GM12872 (cell line): ENCODE results near the gene UQCR11.
A peak's percentile ranks its signal among the peaks of the same experiment; 100 is the strongest.

Experiments
- TF ChIP-seq, protein P1 (sequence below): IDR thresholded peaks from 3 replicates; pipeline ENCODE4 v1.5.1; 2011; ENCODE audit warnings: low read depth, mild to moderate bottlenecking, low read length, moderate library complexity; ENCODE audit not compliant: insufficient read depth

UQCR11 gene

DNA sequence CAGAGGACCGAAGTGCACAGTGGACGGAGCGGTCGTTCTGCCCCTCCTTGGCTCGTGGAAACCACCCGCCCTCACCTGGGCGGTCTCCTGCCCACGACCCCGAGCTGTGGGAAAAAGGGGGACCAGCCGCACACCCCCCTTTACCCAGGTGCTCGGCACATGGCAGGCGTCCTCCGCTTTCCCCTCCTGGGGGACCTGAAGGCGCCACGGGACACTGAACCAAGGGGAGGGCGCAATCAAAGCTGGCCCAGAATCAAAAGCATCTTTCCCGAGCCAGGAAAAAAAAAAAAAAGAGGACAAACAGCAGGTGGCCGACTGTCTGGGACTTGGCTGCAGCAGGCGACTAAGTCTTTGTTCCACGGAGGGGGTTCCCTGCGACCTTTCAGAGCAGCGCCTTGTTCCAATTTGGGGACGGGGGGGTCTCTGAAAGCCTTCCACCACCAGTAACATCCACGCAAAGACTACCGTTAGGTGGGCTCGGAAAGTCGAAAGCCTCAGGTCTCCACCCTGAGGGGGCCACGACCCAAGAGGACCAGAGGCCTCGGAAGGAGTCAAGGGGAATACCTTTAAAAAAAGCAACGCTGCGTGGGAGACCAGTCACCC, 13.7 kb downstream of the UQCR11 start:
- TF ChIP-seq, protein P1, sequence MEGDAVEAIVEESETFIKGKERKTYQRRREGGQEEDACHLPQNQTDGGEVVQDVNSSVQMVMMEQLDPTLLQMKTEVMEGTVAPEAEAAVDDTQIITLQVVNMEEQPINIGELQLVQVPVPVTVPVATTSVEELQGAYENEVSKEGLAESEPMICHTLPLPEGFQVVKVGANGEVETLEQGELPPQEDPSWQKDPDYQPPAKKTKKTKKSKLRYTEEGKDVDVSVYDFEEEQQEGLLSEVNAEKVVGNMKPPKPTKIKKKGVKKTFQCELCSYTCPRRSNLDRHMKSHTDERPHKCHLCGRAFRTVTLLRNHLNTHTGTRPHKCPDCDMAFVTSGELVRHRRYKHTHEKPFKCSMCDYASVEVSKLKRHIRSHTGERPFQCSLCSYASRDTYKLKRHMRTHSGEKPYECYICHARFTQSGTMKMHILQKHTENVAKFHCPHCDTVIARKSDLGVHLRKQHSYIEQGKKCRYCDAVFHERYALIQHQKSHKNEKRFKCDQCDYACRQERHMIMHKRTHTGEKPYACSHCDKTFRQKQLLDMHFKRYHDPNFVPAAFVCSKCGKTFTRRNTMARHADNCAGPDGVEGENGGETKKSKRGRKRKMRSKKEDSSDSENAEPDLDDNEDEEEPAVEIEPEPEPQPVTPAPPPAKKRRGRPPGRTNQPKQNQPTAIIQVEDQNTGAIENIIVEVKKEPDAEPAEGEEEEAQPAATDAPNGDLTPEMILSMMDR, result no peak

DNA sequence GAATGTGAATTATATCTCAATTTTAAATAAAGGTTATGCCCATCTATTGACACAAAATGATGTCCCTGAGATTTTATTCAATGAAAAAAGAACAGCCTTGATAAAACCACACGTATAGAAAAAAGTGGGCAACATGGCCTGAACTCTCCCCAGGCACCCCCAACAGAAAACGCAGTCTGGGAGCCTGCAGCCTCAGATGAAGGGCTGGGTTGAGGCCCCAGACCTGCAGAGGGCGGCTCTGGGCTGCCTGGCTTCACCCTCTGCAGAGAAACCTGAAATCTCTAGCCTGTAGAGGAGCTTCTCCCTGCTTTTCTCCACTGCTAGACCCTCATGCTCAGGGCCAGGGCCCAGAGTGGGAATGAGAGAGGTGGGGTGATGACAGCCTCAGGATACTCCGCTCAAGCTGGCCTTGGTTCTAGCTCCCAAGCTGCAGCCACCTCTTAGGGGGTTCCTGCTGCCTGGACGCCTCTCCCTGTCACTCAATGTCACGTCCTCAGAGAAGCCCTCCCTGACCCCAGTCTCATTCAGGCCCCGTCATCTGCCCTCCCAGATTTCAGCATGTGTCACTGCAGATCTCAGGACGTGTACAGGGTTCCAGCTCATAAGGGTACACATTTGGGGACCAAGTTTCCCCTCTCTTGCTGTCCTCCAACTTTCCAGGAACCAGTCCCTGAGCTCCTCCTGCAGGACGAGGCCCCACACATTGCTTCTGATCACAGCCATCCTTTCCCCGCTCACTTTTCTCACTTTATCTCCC, 14.4 kb downstream of the UQCR11 start:
- TF ChIP-seq, protein P1, result peak; percentile 59

DNA sequence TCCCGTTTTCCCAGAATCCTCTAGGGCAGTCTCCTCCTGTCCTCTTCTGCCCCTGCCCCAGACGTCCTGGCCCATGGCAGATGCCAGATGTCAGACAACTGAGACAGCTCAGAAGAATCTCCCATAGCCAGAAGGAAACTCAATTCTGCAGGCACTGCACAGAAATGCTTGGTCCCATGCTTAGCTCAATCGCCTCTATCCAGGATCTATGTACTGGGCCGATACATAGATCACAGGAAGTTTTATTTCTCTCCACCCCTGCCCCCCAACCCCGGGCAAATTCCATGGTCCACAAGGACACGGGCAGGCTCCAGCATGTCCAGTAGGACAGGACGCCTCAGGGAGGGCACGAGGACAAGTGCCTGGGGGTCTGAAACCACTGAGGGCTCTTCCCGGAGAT, 17.4 kb downstream of the UQCR11 start:
- TF ChIP-seq, protein P1, result no peak

DNA sequence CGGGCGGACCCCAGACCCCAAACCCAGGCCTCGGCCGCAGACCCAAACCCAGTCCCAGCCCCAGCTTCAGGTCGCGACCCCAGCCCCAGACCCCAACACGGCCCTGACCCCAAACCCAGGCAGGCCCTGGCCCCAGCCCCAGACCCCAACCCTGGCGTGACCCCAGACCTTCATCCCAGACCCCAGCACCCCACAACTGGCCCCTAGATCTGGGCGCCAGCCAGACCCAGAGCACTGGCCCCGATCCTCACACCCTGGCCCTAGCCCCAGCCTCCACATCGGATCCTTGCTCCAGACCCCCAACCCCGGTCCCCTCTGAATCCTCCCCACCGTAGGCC, 20.1 kb downstream of the UQCR11 start:
- TF ChIP-seq, protein P1, result no peak

DNA sequence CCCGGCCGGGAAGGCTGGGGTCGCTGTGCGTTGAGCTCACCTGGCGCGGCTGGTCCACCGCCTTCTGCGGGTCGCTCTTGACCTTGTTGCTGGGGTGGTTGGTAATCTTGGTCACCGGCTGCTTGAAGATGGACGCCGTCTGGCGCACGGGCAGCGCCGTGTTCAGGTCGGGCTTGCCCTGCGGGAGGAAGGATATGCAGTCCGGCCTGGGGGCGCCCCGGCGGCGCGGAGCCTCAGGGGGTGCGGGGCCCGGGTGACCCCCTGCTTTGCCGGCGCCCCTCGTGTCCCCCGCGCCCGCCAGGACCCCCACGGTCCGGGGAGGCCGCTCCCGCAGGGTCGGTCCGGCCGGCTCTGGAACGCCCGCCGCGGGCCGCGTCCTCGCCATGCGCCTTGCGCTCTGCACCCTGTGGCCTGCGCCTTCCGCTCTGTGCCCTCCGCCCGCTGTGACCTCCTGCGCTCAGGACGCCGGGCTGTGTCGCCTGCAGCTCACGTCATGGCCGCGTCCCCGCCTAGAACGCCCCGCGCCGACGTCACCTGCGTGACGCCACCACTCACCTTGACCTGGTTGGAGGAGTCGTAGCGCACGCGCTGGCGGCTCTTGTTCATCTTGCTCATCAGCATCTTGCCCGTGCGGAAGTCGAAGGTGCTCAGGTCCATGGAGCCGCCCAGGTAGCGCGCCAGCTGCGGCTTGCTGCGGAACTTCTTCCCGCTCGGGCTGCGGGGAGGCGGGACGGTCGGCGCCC, 20.6 kb downstream of the UQCR11 start:
- TF ChIP-seq, protein P1, result no peak

DNA sequence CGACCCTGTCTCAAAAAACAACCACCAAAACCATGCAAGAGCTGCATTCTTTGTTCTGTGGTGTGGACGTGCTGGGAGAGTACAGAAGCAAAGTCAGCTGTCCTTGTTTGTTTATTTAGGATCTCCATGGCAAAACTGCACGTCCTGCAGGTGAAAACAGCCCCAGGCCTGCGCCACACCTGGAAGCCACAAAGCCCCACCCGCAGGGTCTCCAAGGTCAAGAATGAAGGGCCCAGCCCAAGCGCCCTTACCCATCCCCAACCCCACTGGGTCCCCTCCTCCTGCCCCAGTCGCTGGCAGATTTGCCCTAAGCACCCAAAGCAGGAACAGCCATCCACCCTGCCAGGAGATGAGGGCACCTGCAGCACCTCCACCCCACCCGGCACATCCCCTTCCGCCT, 23.1 kb downstream of the UQCR11 start:
- TF ChIP-seq, protein P1, result no peak

DNA sequence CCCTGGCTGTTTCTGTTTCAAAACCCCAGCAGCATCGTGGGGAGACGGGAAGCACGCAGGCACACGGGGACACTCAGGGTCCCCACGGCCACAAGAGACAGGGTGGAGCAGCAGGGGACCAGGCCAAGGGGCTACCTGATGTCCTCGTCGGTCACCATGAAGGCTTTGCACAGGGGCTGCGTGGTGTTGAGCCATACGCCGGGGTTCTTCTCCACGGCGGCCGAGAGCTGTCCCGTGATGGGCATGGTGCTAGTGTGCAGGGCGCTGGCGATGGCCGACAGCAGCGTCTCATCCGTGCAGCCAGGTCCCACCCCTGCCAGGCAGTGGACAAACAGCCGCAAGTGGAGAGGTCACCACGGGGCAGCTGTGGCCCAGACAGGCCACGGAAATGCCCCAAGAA, 24.3 kb downstream of the UQCR11 start:
- TF ChIP-seq, protein P1, result no peak
